Coronary artery (tissue), 2 donors: ENCODE measurements around the gene MBNL2.

Experiments
- DNase-seq: peaks from one replicate; pipeline ENCODE4 v3.0.0-alpha.2; 2017; ENCODE audit warnings: low spot score
- H3K27ac ChIP-seq, 2 donors: fragments of 200-600 bp; sonication (generic); one replicate each; pipeline ENCODE4 v1.5.1; 2016 to 2019
- H3K4me3 ChIP-seq: fragments of 200-600 bp; sonication (generic); 2 replicates; pipeline ENCODE4 v1.5.1; 2016; ENCODE audit warnings: mild to moderate bottlenecking, moderate library complexity
- CTCF ChIP-seq: fragments of 200-600 bp; sonication (generic); IDR thresholded peaks from one replicate; pipeline ENCODE4 v1.5.1; 2019; ENCODE audit warnings: antibody characterized with exemption

MBNL2 gene

GRCh38 chr13:97437729-97438128, 215.6 kb downstream of the MBNL2 start:
- no peak for TF ChIP-seq CTCF
- Histone ChIP-seq H3K27ac (no peak overlapping the region), H3K4me3 (peak overlapping the region; percentile 97)
- DNase-seq = no peak

- DNase-seq = no peak
- H3K27ac ChIP-seq = no peak overlapping the region
- TF ChIP-seq CTCF = no peak
- H3K4me3 ChIP-seq = peak overlapping the region; percentile 97
Measured at GRCh38 chr13:97438856-97439595, 216.9 kb downstream of the MBNL2 start.

- H3K4me3 ChIP-seq = no peak overlapping the region
Measured at GRCh38 chr13:97440598-97441170, 218.6 kb downstream of the MBNL2 start.

GRCh38 chr13:97441368-97441767, 219.2 kb downstream of the MBNL2 start:
- no peak for DNase-seq
- no peak for TF ChIP-seq CTCF
- no peak overlapping the region for H3K27ac ChIP-seq
- H3K4me3 ChIP-seq = no peak overlapping the region

More at GRCh38 chr13:97440598-97441170, 218.6 kb downstream of the MBNL2 start:
- H3K27ac ChIP-seq = no peak overlapping the region
- DNase-seq = no peak
- TF ChIP-seq CTCF = no peak
